ENCODE data around the gene CSTF3. TPM values are rescaled to one million over a fixed set of nuclear protein-coding genes. Genes with fewer than 3 reads are reported as not detected.

Gene CSTF3
- polyA plus RNA-seq, 1 donor from 2014 or later = 86.8 TPM

DNA sequence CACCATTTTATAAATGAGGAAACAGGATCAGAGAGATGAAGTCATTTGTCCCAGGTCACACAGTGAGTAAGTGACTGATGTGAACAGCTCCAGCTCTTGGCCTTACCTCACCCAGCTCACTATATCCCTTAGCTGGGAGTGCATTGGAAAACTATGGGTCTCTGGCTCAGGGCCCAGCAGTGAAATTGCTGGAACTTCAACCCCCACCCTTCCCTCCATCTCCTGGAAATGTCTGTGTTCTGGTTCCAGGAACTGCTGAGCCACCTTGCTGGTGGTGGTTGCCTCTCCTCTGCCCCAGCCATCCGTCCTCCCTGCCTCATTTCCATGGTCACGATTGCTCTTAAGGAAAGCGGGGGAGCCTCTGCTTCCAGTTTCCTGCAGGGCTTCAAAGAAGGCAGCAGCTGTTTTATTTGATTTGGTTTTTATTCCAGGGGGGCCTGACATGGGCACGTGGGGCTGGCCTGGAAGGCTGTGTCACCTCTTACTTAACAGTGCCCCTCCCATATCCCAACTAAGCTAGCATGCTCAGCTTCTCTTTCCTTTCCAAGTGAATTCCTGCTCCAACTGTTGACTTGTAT is 46.2 kb upstream of the CSTF3 start:
- no peak overlapping the region for H2AFZ ChIP-seq (ENCODE audit: low read depth, low read length)
- H3K27me3 ChIP-seq (ENCODE audit: insufficient read depth, low read depth, low read length) = no peaks in the 10 kb centered on the region

More for the DNA sequence above, 46.2 kb upstream of the CSTF3 start:
- H3K4me3 ChIP-seq (ENCODE audit: low read length) = no peak overlapping the region
- no peaks in the 10 kb centered on the region for H4K20me1 ChIP-seq (ENCODE audit: insufficient read depth)
- H3F3A ChIP-seq (ENCODE audit: insufficient read depth, low read length, poor library complexity, severe bottlenecking) = no peaks in the 10 kb centered on the region
- H3K9me2 ChIP-seq (ENCODE audit: insufficient read depth, low read length) = no peaks in the 10 kb centered on the region
- H3K36me3 ChIP-seq (ENCODE audit: insufficient read depth, low read length) = no peaks in the 10 kb centered on the region
- H3K9ac ChIP-seq (ENCODE audit: low read length) = no peak overlapping the region
- H3K79me2 ChIP-seq (replicated peaks; ENCODE audit: insufficient read depth, low read length) = no peaks in the 10 kb centered on the region
- no peak overlapping the region for H3K4me2 ChIP-seq (ENCODE audit: low read length)
- H3K27ac ChIP-seq (ENCODE audit: low read length) = no peak overlapping the region
- TF ChIP-seq REST (IDR thresholded peaks at IDR 0.05; ENCODE audit: borderline replicate concordance) (no peak), CTCF (IDR thresholded peaks at IDR 0.05; ENCODE audit: poor library complexity, severe bottlenecking) (no peak), TAF1 (IDR thresholded peaks at IDR 0.05; ENCODE audit: low read depth) (no peak), SMC3 (conservative IDR thresholded peaks at IDR 0.05; ENCODE audit: poor library complexity) (no peak), EZH2 (IDR thresholded peaks at IDR 0.05; ENCODE audit: borderline replicate concordance, insufficient read depth, low read length, poor library complexity, severe bottlenecking) (no peak), POLR2AphosphoS5 (IDR thresholded peaks at IDR 0.05) (no peak), RAD21 (conservative IDR thresholded peaks at IDR 0.05) (no peak), EP300 (conservative IDR thresholded peaks at IDR 0.05; ENCODE audit: poor library complexity, severe bottlenecking) (no peak), MXI1 (conservative IDR thresholded peaks at IDR 0.05; ENCODE audit: poor library complexity, severe bottlenecking) (no peak)
- no peaks in the 10 kb centered on the region for H3K9me3 ChIP-seq (ENCODE audit: low read length)
